K562 (cell line): ENCODE measurements around the gene DAZAP1. TPM values are rescaled to one million over a fixed set of nuclear protein-coding genes. Genes with fewer than 3 reads are reported as not detected.

ENCODE experiments used
- NCOA6 ChIP-seq: fragments of 450-650 bp; IDR thresholded peaks from 2 replicates; pipeline ENCODE4 v1.6.1; 2017; ENCODE audit warnings: mild to moderate bottlenecking
- XRCC4 ChIP-seq: IDR thresholded peaks from one replicate; pipeline ENCODE4 v1.6.1; 2011; ENCODE audit not compliant: insufficient read depth, insufficient read length; ENCODE audit errors: extremely low read depth
- ZNF121 ChIP-seq: sonication (generic); formaldehyde crosslinking; conservative IDR thresholded peaks from 2 replicates; pipeline ENCODE4 v1.8.0; 2022; ENCODE audit warnings: missing genetic modification reagents
- ZNF347 ChIP-seq: fragments of 450-650 bp; formaldehyde crosslinking; IDR thresholded peaks from 2 replicates; pipeline ENCODE4 v1.4.0; 2020; ENCODE audit warnings: low read depth, mild to moderate bottlenecking, moderate library complexity
- polyA plus RNA-seq, 8 experiments: library from polyadenylated mRNA; depleted of rRNA in 4 of 8; stranded (reverse) in 5 of 8; unstranded in 3 of 8; fragments of >200 nt; fragmentation: Nextera tagmentation in 2 of 8; fragmentation: Illumina TruSeq in 1 of 8; extraction: Ambion mirVana in 2 of 8; extraction: Trizol in 1 of 8; gene quantifications; 2 replicates each; pipeline versions ENCODE4 v1.2.1 to v1.2.3, GENCODE V29; 2011 to 2014; ENCODE audit warnings: inconsistent platforms in 1 of 8, missing spikeins in 1 of 8
- total RNA-seq, 7 experiments: library from RNA; depleted of rRNA in 6 of 7; stranded (reverse); fragments of >200 nt in 6 of 7; fragmentation: Illumina TruSeq in 2 of 7; extraction: Trizol in 2 of 7; gene quantifications; 2 replicates each; pipeline versions ENCODE4 v1.2.1 to v1.2.3, GENCODE V29; 2011 to 2021; ENCODE audit warnings: low replicate concordance in 1 of 7
- TF ChIP-seq, protein P1 (sequence below): fragments of 450-650 bp; IDR thresholded peaks from 2 replicates; pipeline ENCODE4 v1.6.1; 2016; ENCODE audit warnings: low read depth
- TF ChIP-seq, protein P2 (sequence below): fragments of 250-450 bp; sonication (Bioruptor Pico); IDR thresholded peaks from 2 replicates; pipeline ENCODE4 v1.5.0; 2022; ENCODE audit warnings: mild to moderate bottlenecking
- TF ChIP-seq, protein P3 (sequence below): sonication (generic); formaldehyde crosslinking; IDR thresholded peaks from 2 replicates; pipeline ENCODE4 v1.8.1; 2023; ENCODE audit warnings: mild to moderate bottlenecking, missing genetic modification reagents
- TF ChIP-seq, protein P4 (sequence below): fragments of 450-650 bp; formaldehyde crosslinking; conservative IDR thresholded peaks from 2 replicates; pipeline ENCODE4 v1.4.0; 2022; ENCODE audit warnings: mild to moderate bottlenecking, missing genetic modification characterization

DAZAP1 gene
- total and polyA plus RNA-seq, 9 of the 15 experiments (the other 6 are each of a cell fraction or from before 2014, with no cell fraction given): 10.8 to 289 (median 142) TPM

DNA sequence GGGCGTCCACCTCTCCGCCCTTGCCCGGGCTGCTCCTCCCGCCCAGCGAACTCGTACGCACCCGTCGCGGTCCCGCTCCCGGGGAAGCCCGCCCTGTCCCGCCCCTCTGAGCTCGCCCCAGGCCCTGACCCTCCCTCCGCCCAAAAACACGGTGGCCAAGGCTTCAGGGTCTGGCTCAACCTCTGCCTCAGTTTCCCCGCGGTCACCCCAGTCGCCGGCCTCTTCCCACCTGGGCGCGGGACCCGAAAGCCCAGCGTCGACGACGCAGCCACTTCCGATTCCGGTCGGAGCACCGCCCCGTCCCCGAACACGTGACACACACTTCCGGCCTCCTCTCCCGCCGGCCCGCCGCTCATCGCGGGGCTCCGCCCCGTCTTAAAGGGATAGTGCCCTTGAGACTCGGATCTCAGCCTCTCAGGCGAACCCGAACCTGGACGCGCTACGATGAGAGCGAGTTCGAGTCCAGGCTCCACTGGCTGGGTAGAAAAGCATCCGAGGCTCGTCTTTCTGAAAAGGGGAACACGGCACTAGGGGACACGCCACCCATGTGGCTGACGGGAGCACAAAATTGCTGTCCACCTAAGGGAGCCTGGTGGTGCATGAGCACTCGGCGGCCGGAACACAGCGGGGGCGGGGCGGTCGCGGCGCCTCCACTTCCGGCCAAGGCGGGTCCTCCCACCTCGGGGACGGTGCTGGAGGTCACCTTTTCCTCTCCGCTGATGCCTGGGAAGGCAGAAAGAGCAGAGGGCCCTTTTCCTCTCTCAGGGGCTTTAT lies 71.7 kb downstream of the DAZAP1 start, which contains the start of gene C19orf25 (continued):
- TF ChIP-seq, protein P1, sequence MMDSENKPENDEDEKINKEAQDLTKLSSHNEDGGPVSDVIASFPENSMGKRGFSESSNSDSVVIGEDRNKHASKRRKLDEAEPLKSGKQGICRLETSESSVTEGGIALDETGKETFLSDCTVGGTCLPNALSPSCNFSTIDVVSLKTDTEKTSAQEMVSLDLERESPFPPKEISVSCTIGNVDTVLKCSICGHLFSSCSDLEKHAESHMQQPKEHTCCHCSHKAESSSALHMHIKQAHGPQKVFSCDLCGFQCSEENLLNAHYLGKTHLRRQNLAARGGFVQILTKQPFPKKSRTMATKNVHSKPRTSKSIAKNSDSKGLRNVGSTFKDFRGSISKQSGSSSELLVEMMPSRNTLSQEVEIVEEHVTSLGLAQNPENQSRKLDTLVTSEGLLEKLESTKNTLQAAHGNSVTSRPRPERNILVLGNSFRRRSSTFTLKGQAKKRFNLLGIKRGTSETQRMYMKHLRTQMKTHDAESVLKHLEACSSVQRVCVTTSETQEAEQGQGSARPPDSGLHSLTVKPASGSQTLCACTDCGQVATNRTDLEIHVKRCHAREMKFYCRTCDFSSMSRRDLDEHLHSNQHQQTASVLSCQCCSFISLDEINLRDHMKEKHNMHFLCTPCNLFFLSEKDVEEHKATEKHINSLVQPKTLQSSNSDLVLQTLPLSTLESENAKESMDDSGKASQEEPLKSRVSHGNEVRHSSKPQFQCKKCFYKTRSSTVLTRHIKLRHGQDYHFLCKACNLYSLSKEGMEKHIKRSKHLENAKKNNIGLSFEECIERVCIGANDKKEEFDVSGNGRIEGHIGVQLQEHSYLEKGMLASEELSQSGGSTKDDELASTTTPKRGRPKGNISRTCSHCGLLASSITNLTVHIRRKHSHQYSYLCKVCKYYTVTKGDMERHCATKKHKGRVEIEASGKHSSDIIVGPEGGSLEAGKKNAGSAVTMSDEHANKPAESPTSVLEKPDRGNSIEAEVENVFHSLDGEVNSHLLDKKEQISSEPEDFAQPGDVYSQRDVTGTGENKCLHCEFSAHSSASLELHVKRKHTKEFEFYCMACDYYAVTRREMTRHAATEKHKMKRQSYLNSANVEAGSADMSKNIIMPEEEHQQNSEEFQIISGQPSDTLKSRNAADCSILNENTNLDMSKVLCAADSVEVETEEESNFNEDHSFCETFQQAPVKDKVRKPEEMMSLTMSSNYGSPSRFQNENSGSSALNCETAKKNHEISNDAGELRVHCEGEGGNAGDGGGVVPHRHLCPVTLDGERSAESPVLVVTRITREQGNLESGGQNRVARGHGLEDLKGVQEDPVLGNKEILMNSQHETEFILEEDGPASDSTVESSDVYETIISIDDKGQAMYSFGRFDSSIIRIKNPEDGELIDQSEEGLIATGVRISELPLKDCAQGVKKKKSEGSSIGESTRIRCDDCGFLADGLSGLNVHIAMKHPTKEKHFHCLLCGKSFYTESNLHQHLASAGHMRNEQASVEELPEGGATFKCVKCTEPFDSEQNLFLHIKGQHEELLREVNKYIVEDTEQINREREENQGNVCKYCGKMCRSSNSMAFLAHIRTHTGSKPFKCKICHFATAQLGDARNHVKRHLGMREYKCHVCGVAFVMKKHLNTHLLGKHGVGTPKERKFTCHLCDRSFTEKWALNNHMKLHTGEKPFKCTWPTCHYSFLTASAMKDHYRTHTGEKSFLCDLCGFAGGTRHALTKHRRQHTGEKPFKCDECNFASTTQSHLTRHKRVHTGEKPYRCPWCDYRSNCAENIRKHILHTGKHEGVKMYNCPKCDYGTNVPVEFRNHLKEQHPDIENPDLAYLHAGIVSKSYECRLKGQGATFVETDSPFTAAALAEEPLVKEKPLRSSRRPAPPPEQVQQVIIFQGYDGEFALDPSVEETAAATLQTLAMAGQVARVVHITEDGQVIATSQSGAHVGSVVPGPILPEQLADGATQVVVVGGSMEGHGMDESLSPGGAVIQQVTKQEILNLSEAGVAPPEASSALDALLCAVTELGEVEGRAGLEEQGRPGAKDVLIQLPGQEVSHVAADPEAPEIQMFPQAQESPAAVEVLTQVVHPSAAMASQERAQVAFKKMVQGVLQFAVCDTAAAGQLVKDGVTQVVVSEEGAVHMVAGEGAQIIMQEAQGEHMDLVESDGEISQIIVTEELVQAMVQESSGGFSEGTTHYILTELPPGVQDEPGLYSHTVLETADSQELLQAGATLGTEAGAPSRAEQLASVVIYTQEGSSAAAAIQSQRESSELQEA: peak; percentile 72; the same call in 1 of the 2 replicates
- TF ChIP-seq NCOA6 (no peak), ZNF121 (CRISPR knock-in tag) (0 out of 2 replicates have a peak, but pooled peaks have one; percentile 39), XRCC4 (no peak), ZNF347 (CRISPR knock-in tag) (no peak)
- TF ChIP-seq, protein P2, sequence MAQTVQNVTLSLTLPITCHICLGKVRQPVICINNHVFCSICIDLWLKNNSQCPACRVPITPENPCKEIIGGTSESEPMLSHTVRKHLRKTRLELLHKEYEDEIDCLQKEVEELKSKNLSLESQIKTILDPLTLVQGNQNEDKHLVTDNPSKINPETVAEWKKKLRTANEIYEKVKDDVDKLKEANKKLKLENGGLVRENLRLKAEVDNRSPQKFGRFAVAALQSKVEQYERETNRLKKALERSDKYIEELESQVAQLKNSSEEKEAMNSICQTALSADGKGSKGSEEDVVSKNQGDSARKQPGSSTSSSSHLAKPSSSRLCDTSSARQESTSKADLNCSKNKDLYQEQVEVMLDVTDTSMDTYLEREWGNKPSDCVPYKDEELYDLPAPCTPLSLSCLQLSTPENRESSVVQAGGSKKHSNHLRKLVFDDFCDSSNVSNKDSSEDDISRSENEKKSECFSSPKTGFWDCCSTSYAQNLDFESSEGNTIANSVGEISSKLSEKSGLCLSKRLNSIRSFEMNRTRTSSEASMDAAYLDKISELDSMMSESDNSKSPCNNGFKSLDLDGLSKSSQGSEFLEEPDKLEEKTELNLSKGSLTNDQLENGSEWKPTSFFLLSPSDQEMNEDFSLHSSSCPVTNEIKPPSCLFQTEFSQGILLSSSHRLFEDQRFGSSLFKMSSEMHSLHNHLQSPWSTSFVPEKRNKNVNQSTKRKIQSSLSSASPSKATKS (CRISPR knock-in tag): no peak
- TF ChIP-seq, protein P3, sequence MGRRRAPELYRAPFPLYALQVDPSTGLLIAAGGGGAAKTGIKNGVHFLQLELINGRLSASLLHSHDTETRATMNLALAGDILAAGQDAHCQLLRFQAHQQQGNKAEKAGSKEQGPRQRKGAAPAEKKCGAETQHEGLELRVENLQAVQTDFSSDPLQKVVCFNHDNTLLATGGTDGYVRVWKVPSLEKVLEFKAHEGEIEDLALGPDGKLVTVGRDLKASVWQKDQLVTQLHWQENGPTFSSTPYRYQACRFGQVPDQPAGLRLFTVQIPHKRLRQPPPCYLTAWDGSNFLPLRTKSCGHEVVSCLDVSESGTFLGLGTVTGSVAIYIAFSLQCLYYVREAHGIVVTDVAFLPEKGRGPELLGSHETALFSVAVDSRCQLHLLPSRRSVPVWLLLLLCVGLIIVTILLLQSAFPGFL (CRISPR knock-in tag): no peak
- TF ChIP-seq, protein P4, sequence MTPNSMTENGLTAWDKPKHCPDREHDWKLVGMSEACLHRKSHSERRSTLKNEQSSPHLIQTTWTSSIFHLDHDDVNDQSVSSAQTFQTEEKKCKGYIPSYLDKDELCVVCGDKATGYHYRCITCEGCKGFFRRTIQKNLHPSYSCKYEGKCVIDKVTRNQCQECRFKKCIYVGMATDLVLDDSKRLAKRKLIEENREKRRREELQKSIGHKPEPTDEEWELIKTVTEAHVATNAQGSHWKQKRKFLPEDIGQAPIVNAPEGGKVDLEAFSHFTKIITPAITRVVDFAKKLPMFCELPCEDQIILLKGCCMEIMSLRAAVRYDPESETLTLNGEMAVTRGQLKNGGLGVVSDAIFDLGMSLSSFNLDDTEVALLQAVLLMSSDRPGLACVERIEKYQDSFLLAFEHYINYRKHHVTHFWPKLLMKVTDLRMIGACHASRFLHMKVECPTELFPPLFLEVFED: 0 out of 2 replicates have a peak, but pooled peaks have one; percentile 48
